ENCODE results near the gene KDELR3. TPM values are rescaled to one million over a fixed set of nuclear protein-coding genes. Genes with fewer than 3 reads are reported as not detected.

The KDELR3 gene
- polyA plus RNA-seq, 1 experiment: 150 TPM

Other genes starting within 250 kb of the KDELR3 start
- 26.5 and 75.5 TPM in 2 replicates for gene TMEM184B, start 195.1 kb upstream of the KDELR3 start, polyA plus RNA-seq (2011; rRNA removed)
- 120 and 183 TPM in 2 replicates for gene CSNK1E, start 150.7 kb upstream of the KDELR3 start, polyA plus RNA-seq (2011; rRNA removed)
- gene KCNJ4, start 12.9 kb upstream of the KDELR3 start, polyA plus RNA-seq (2011; rRNA removed): not detected in 2 replicates
- 318 and 360 TPM in 2 replicates for gene DDX17, start 38.2 kb downstream of the KDELR3 start, polyA plus RNA-seq (2011; rRNA removed)
- gene DMC1, start 102.1 kb downstream of the KDELR3 start, polyA plus RNA-seq (2011; rRNA removed): 0.37 and 0.97 TPM in 2 replicates
- gene FAM227A, start 188.3 kb downstream of the KDELR3 start, polyA plus RNA-seq (2011; rRNA removed): 0.69 and 1.0 TPM in 2 replicates
- 38.1 and 43.2 TPM in 2 replicates for gene CBY1, start 188.5 kb downstream of the KDELR3 start, polyA plus RNA-seq (2011; rRNA removed)
- 29.6 and 53.3 TPM in 2 replicates for gene TOMM22, start 213.9 kb downstream of the KDELR3 start, polyA plus RNA-seq (2011; rRNA removed)
- 40.9 and 43.6 TPM in 2 replicates for gene JOSD1, start 232.8 kb downstream of the KDELR3 start, polyA plus RNA-seq (2011; rRNA removed)
- gene GTPBP1, start 237.8 kb downstream of the KDELR3 start, polyA plus RNA-seq (2011; rRNA removed): 24.0 and 31.1 TPM in 2 replicates

Measured in BJ (cell line).